HG03060 (cell line): ENCODE results near the gene AHR.

ENCODE experiments used
- ATAC-seq: cut with Tn5 transposase; IDR thresholded peaks from one replicate; pipeline ENCODE4 v1.9.1; 2021; ENCODE audit warnings: low read depth, moderate number of reproducible peaks; ENCODE audit not compliant: unreplicated experiment

Gene AHR

DNA sequence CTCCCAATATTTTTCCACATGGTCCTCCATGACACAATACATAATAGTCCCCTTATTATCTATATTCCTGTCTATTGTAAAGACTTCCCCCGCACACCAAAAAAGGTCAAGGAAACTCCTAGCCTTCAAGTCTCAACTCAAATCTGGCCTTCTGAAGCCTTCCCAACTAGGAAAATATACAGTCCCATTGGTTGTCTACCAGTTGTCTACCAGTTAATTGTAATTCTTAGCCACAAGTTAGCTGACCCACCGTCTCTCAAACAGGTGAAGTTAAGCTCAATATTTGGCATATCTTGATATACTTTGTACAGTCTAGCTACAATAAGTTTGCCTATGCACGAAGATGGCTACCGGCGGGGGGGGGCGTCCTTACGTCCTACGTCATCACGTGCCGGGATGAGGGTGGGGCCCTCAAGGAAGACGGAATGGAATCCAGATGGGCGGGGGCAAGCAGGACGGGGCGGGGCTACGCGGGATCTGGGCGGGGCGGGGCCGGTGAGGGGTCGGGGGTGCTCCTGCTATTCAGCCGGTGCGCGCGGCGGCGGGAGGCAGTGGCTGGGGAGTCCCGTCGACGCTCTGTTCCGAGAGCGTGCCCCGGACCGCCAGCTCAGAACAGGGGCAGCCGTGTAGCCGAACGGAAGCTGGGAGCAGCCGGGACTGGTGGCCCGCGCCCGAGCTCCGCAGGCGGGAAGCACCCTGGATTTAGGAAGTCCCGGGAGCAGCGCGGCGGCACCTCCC lies at the start of gene AHR:
Gene AHR, plus strand, starts transcription at position 551 of the 738 bp plus-strand sequence. CDS start 613 bp downstream, outside the sequence.
- no peak for ATAC-seq

DNA sequence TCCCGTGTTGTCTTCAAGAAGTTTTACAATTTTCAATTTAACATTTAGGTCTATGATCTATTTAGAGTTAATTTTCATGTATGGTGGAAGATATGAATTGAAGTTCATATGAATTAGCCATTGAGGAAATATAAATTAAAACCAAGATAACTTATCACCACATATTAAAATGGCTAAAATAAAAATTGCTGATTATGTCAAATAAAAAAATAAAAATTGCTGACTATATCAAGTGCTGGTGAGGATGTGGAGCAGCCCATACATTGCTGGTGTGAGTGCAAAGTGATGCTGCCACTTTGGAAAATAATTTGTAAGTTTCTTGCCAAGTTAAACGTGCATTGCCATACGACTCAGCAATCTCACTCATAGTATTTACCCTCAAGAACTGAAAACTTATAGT lies 44.6 kb upstream of the AHR start:
- ATAC-seq, result no peak

DNA sequence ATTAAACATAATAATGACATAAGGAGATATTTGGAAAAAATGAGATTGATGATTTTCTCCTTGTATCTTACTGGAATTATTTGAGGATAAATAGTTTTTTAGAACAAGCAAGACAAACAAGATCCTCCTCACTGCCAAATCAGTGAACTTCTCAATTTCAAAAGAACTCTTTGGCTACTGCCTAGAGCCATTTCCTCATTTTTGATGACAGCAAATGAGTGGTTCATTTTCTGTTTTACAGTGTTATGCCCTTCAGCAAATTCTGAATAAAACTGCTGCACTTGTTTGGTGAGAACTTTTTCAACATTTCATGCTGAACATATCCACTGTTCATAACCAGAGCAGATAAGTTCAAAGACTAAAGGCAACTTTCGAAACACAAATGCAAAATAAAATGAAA lies 42.5 kb upstream of the AHR start:
- ATAC-seq, result no peak

DNA sequence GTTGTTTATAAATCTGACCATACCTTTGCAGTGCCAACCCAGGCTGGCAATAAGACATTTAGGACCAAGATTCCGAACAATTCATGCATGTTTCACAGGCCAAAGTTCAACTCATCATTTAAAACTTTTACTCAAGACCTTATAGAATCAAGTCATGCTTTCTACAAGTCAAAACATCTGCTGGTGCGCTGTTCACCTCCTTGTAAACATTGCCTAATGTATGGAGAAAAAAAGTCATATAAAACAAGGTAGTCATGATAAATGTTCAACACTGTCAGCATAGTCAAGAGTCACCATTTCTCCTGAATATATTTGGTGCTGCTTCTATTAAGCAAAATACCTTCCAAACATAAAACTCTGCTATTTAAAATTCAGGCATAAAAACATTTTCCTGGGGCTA lies 42.1 kb upstream of the AHR start:
- ATAC-seq, result no peak

DNA sequence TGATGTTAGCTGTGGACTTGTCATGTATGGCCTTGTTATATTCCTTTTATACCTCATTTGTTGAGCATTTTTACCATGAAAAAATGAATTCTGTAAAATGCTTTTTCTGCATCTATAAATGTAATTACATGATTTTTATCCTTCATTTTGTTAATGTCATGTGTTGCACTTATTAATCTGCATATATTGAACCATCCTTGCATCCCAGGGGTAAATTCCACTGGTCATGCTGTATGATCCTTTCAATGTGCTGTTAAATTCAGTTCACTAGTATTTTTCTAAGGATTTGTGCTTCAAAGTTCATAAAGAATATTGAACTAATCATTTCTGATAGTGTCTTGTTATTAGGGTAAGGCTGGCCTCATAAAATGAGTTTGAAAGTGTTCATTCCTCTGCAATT lies 31.9 kb upstream of the AHR start:
- ATAC-seq, result no peak

DNA sequence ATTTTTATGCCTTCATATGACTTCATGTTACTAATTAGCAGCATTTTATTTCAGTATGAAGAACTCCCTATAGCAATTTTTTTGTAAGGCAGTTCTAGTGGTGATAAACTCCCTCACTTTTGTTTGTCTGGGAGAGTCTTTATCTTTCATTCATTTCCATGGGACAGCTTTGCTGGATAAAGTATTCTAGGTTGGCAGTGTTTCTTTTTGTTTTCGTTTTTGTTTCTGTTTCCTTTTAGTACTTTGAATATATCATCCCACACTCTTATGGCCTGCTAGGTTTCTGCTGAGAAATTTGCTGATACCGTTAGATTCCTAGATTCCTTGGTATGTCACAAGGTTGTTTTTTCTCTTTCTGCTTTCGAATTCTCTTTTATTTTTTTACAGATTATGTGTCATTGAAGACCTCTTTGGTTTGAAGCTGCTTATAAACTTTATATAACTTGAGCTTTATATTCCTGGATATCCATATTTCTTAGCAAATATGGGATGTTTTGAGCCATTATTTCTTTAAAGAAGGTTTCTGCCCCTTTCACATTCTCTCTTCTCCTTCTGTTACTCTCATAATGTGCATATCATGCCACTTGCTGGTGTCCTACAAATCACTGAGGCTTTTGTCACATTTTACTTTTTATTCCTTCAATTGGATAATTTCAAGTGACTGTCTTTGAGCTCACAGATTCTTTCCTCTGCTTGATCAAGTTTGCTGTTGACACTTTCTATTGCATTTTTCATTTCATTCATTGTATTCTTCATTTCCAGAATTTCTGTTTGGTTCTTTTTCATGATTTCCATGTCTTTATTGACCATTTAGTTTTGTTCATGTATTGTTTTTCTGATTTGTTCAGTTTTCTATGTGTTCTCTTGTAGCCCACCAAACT lies 28.9 kb upstream of the AHR start:
- no peak for ATAC-seq

DNA sequence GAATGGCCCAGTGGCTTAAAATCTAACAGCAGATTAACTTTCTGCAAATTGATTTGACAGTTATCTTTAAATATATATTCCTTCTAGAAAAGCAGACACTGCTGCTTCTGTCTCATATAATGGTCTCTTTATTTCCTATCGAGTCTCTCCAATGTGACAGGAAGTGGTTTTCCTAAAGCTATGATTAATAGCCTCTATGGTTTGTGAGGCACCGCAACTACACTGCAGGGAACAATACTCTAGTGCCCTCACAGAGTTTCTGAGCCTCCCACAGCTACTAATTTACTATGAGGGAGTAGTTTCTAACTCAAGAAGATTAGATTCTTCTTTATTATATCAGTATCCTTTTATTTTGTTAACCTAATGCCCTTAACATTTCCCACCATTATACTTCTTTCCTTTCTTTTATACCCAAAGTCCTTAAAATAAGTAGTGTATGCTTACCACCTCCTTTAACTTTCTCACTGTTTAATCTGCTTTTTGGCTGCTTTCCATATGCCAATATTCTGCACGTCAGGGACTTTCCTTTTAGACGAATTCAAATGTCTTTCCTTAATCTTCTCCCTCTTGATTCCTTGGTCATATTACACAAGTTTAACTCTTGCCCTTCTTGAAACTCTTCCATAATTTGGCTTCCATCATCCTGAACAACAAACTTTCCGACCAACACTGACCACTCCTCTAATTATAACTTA lies 23.8 kb upstream of the AHR start:
- ATAC-seq, result no peak

DNA sequence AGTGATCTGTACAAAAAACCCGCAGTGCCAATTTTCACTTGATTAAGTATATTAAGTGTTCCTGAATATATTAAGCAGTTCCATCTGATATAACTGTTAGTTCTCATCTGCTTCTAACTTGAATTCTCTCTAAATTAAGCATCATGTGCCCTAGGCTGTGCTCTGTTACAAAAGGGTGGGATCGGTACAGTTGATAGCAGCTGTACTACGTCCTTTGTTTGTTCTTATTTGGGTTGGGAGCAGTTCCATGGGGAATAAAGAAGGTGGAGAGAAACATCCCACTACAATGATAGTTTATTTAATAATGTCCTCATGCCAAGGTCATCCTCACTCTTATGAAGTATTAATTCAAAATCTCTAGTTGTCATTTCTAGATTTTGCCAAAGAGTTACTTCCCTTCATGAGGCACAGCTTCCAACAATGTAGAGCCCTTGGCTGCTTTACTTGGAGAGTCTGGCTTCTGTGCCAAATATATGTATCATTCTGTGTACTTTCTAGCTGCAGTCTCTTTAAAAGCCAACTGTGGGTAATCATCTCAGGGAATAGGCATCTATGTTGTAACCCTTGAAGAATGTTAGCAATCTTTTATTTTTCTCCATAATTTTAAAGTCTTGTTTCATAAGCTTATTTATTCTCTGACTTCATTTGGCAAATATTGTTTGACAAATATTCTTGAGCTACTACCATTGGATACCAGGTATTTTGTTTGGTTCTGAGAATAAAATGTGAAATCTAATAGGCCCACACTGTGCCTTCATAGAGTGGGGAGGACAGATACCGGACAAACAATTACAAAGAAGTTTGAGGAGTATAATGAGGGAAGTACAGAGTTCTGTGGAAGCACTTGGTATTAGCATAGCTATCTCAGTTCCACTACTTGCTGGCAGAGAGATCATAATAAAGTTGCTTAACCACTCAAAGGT lies 22.4 kb upstream of the AHR start:
- no peak for ATAC-seq

DNA sequence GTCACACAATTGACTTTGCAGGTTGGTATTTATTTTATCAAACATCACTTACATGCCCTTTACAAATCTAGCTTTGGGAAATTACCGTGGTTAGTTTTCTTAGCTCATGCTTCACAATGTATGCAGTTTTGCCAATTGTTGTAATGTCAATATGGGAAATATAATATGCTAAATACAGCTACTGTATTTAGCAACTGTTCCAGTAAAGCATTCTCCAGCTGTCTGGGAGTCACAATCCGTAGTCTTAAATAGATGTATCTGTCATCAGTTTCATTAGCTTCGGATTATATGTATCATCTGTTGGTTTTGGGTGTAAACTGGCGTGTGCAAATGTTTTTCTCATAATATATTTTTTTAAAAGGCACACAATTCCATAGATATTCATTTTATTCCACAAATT lies 19.4 kb upstream of the AHR start:
- ATAC-seq, result no peak

DNA sequence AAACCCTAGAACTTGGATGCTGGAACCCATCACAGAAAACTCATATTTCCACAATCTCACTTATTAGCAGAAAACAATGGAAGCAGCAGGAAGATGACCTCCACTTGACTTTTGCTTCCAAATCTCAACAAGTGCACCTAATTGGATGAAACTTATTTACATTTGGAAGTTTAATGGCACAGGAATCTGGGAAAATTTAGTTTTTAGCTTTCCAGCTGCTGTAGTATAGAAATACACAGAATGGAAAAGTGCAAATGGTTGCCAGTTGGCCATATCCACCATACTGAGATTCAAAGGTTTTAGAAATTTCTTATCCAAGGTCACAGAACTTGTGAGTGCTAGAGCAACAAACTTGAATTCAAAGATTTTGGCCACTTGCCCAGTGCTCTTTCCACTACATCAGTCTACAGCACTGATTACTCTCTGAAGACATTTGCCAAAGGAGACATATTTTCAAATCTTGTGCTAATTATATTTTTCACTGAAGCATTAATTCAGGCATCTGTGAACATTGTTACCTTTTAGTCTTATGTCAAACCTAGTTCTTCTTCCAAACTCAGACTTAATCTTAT lies 9.3 kb upstream of the AHR start:
- no peak for ATAC-seq

DNA sequence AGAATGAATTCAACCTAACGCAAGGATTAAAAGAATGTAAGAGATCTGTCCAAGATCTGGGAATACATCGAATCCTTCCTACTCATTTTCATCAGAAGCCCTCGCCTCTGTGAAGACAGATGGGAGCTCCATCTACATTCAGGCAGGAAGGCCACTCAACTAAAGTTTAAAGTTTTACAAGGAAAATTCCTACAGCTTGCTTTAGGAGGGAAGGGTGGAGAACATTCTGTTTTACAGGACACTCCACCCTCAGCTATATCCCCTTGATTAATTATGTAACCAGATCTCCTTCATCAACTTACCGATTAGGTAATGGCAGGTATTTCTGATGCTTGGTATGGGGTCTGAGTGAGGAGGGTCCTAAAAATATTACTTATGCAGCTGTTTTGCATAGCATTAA lies 5.6 kb upstream of the AHR start:
- no peak for ATAC-seq

DNA sequence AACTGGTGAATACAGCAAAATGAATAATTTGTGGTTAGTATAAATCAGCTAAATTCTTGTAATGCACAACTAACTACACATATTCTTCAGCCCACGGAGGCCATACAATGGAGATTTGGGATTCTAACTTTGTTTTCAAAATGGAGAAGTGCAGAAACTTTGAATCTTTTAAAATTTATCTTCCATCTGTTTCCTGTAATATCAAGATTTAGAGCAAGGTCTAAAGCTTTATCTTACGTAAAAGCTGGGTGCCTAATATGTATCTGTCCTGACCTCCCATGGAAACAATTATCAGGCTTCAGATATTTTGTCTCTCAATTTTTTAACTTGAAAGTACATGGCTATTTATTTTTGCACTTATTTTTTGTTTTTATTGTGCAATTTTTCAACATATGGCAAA lies 5.0 kb upstream of the AHR start:
- ATAC-seq, result no peak

DNA sequence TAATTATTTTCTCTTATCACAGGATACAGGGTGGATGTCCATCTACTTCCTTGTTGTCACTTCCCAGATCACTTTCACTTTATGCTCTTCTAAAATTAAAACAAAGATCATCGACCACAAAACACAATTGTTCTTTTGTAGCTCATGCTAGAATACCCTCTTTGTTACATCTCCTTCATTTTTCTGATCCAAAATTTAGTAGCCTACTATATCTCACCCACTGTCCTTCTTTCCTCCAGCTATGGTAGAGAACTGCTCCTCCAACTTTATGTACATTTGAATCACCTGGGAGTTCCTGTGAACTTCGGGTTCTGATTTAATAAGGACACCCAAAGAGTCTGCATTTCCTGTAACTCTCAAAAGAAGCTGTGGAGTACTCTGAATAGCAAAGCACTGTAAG lies 1.2 kb upstream of the AHR start:
- ATAC-seq, result no peak

DNA sequence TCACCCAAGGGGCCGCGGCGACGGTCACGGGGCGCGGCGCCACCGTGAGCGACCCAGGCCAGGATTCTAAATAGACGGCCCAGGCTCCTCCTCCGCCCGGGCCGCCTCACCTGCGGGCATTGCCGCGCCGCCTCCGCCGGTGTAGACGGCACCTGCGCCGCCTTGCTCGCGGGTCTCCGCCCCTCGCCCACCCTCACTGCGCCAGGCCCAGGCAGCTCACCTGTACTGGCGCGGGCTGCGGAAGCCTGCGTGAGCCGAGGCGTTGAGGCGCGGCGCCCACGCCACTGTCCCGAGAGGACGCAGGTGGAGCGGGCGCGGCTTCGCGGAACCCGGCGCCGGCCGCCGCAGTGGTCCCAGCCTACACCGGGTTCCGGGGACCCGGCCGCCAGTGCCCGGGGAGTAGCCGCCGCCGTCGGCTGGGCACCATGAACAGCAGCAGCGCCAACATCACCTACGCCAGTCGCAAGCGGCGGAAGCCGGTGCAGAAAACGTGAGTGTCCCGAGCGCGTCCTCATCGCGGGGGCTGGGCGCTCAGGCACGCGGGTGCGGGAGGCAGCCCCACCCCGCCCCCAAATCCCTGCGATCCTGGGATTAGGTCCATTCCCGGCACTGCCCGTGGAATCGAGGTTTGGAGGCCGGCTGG lies 509 bp downstream of the AHR start:
- ATAC-seq, result no peak

DNA sequence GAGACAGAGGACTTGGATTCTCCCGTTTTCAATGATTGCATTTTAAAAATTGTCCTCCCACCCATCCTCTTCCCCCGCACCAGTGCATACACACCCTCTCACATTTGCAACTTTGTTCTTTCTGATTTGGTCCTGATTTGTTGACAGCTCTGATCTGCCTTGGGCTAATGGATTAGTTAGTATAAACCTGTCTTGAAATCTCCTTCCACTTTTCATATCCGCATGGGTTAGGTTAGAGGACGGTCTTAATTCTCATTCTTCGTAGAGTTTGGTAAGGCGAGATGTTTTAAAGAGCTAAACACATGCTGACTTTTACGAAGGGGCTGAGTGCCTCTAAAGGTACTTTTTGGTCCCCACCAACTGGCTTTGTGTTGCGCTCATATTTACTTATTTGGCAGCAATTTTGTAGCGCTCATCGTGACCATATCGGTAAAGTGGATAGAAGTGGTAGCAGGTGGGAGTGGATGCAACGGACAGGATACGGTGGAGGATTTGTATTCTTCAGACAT lies 1.1 kb downstream of the AHR start:
- ATAC-seq, result no peak

DNA sequence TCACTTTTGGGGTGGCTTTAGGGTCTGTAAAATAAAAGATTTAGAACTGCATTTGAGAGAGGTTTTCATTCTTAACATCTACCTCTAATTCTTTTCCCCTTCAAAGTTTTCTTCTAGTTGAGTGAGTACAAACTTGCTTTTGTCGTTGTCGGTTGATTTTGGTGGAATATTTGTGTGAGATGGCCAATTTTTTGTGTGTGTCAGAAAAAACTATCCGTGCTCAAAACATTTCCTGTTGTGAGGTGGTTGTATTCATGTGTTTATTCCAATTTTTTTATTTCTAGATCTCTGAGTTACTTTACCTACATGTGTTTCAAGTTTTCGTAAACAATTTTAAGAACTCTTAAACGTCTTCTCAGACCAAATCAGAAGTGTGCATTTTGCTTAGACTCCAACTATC lies 1.6 kb downstream of the AHR start:
- ATAC-seq, result no peak

DNA sequence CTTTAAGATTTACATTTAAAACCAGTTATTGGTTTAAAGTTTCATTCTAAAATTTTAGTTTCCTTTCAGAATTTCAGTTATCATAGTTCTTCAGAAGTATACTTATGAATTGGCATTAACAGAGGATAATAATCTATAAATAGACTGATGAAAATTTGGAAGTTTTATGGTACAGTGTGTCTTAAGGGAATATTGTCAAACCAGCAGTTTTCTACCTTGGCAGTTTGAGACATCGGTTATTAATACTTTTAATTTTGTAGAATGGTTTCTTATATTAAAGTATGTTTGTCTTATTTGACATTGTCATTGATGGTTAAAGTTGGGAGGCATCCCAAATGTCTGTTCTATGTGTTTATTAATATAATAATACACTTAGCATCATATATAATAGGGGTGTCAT lies 2.0 kb downstream of the AHR start:
- no peak for ATAC-seq

DNA sequence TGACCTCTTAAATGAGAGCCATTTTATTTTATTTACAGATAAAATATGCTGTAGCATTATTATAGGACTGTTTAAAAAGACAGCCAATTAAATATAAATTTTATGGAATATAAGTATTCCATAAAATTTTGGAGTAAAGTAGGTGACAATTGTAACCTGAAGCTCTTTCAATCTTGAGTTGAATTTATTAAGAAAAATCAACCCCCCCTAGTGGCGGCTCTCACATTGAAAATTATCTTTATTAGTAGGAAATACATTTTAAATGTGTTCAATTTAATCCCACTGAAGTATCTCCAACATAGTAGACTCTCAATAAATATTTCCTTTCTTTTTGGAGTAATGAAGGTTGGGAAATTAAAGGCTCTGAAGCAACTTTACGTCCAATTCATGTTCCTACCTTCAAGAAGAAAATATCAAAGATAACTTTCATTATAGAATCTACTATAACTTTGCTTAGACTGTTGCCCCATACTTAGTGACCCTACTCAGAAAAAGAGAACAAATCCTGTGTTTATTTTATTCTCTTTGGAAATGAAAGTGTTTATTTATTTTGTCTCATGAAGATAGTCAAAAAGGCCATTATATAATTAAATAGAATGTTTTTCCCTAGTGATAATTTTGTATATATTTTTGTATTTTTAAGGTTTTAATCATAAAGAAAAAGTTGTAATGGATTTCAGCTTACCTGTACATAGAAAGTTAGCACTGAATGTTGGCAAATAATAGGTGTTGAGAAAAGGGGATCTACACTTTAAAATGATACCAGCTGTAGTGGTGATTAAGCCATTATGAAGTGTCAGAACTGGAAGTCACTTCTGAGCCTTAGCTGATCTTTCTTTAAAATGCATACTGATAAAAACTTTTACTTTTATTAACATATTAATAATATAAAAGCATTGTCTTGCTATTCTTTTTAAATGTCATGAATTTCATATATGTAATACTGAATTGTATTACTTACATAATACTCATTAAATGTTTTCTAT lies 3.3 kb downstream of the AHR start:
- no peak for ATAC-seq
